GM23338 (cell line): ENCODE measurements around the gene KCNH4. TPM values are rescaled to one million over a fixed set of nuclear protein-coding genes. Genes with fewer than 3 reads are reported as not detected.

ENCODE experiments used
- ATAC-seq: fragments of 200-7000 bp; cut with Tn5 transposase; 3 replicates; pipeline ENCODE4 v1.9.1; 2020
- DNase-seq: peaks from one replicate; pipeline ENCODE4 v3.0.0-alpha.2; 2015; ENCODE audit warnings: low spot score
- H2AFZ ChIP-seq: fragments of 200-600 bp; sonication (generic); 2 replicates; pipeline ENCODE4 v1.8.0; 2016; ENCODE audit warnings: antibody characterized with exemption, mild to moderate bottlenecking, moderate library complexity
- H3F3A ChIP-seq: fragments of 200-600 bp; sonication (generic); replicated peaks from 2 replicates; pipeline ENCODE4 v1.8.0; 2017; ENCODE audit warnings: antibody characterized with exemption, mixed run types, low read depth
- H3K27ac ChIP-seq: fragments of 200-600 bp; sonication (generic); 2 replicates; pipeline ENCODE4 v1.6.1; 2016; ENCODE audit warnings: low read depth
- H3K27me3 ChIP-seq: fragments of 200-600 bp; sonication (generic); 2 replicates; pipeline ENCODE4 v1.8.0; 2016; ENCODE audit warnings: mild to moderate bottlenecking, mixed run types, moderate library complexity; ENCODE audit not compliant: insufficient read depth
- H3K36me3 ChIP-seq: fragments of 200-600 bp; sonication (generic); 2 replicates; pipeline ENCODE4 v1.8.0; 2016; ENCODE audit warnings: mild to moderate bottlenecking; ENCODE audit not compliant: insufficient read depth
- H3K4me1 ChIP-seq: fragments of 200-600 bp; sonication (generic); 2 replicates; pipeline ENCODE4 v1.8.0; 2016; ENCODE audit warnings: mild to moderate bottlenecking, moderate library complexity; ENCODE audit not compliant: insufficient read depth
- H3K4me2 ChIP-seq: fragments of 200-600 bp; sonication (generic); 2 replicates; pipeline ENCODE4 v1.7.1; 2017; ENCODE audit warnings: mixed run types
- H3K4me3 ChIP-seq: fragments of 200-600 bp; sonication (generic); 2 replicates; pipeline ENCODE4 v1.6.1; 2016; ENCODE audit warnings: mixed run types
- H3K79me2 ChIP-seq: fragments of 200-600 bp; sonication (generic); replicated peaks from 2 replicates; pipeline ENCODE4 v1.8.0; 2017; ENCODE audit warnings: mild to moderate bottlenecking; ENCODE audit not compliant: insufficient read depth
- H3K9me2 ChIP-seq: fragments of 200-600 bp; sonication (generic); 2 replicates; pipeline ENCODE4 v1.8.0; 2017; ENCODE audit not compliant: insufficient read depth
- H4K20me1 ChIP-seq: fragments of 200-600 bp; sonication (generic); replicated peaks from 2 replicates; pipeline ENCODE4 v1.8.0; 2017; ENCODE audit warnings: mild to moderate bottlenecking; ENCODE audit not compliant: insufficient read depth
- H3K27ac Mint-ChIP-seq: 2 replicates; pipeline ENCODE4 v1.8.0; 2020; ENCODE audit warnings: inconsistent platforms, mild to moderate bottlenecking, moderate library complexity, mixed read lengths
- H3K27me3 Mint-ChIP-seq: 3 replicates; pipeline ENCODE4 v1.8.0; 2022; ENCODE audit warnings: low read depth, mild to moderate bottlenecking, moderate library complexity, mixed read lengths, inconsistent platforms; ENCODE audit not compliant: insufficient read depth, poor library complexity
- H3K36me3 Mint-ChIP-seq: 3 replicates; pipeline ENCODE4 v1.8.0; 2021; ENCODE audit warnings: low read depth, mild to moderate bottlenecking, inconsistent platforms, moderate library complexity, mixed read lengths
- H3K4me1 Mint-ChIP-seq: 3 replicates; pipeline ENCODE4 v1.8.0; 2020; ENCODE audit warnings: mild to moderate bottlenecking, inconsistent platforms, mixed read lengths
- H3K4me3 Mint-ChIP-seq: 3 replicates; pipeline ENCODE4 v1.8.0; 2021; ENCODE audit warnings: moderate library complexity, mild to moderate bottlenecking, inconsistent platforms, mixed read lengths
- H3K9me3 Mint-ChIP-seq: 3 replicates; pipeline ENCODE4 v1.8.0; 2020; ENCODE audit warnings: moderate library complexity, mild to moderate bottlenecking, inconsistent platforms, mixed read lengths
- CTCF ChIP-seq, 2 experiments: fragments of 200-600 bp in 1 of 2; sonication (generic) in 1 of 2; conservative IDR thresholded peaks; 2 replicates each; pipeline versions ENCODE4 v1.5.1 to v1.6.1; 2016 to 2017; ENCODE audit warnings: antibody characterized with exemption in 2 of 2, low read depth in 2 of 2, mild to moderate bottlenecking in 2 of 2, moderate library complexity in 1 of 2
- ETS1 ChIP-seq: IDR thresholded peaks from 2 replicates; pipeline ENCODE4 v1.6.1; 2016; ENCODE audit warnings: antibody characterized with exemption
- EZH2 ChIP-seq: fragments of 200-600 bp; sonication (generic); IDR thresholded peaks from one replicate; pipeline ENCODE4 v1.8.0; 2017; ENCODE audit warnings: antibody characterized with exemption, mild to moderate bottlenecking, low read depth; ENCODE audit not compliant: unreplicated experiment
- NANOG ChIP-seq: IDR thresholded peaks from 2 replicates; pipeline ENCODE4 v1.6.1; 2016; ENCODE audit warnings: antibody characterized with exemption, borderline replicate concordance
- STAT1 ChIP-seq: IDR thresholded peaks from one replicate; pipeline ENCODE4 v1.6.1; 2016; ENCODE audit warnings: antibody characterized with exemption; ENCODE audit not compliant: unreplicated experiment
- ZNF114 ChIP-seq: fragments of 250-450 bp; sonication (Bioruptor Pico); IDR thresholded peaks from 2 replicates; pipeline ENCODE4 v1.5.0; 2020; ENCODE audit warnings: mild to moderate bottlenecking, moderate library complexity
- ZNF331 ChIP-seq: fragments of 250-450 bp; sonication (Bioruptor Pico); IDR thresholded peaks from 2 replicates; pipeline ENCODE4 v1.5.0; 2020; ENCODE audit warnings: low read depth, mild to moderate bottlenecking, moderate library complexity
- ZNF462 ChIP-seq: fragments of 250-450 bp; sonication (Bioruptor Pico); IDR thresholded peaks from 2 replicates; pipeline ENCODE4 v1.5.0; 2020; ENCODE audit warnings: mild to moderate bottlenecking, moderate library complexity
- polyA plus RNA-seq: library from polyadenylated mRNA; unstranded; fragments of >200 nt; fragmentation: Nextera tagmentation; extraction: Ambion mirVana; gene quantifications from 2 replicates; pipeline ENCODE4 v1.2.1, GENCODE V29; 2016
- total RNA-seq: library from RNA; depleted of rRNA; stranded (reverse); fragments of >200 nt; shearing (Covaris generic); gene quantifications from 2 replicates; pipeline ENCODE4 v1.2.3, GENCODE V29; 2014

The KCNH4 gene
- total and polyA plus RNA-seq, 2 experiments from 2014 or later = 0.08 to 0.49 TPM

GRCh38 chr17:42153919-42154742 is 26.8 kb downstream of the KCNH4 start:
- Mint-ChIP-seq H3K4me1 (peaks cover 26% of the 10 kb centered on the region), H3K9me3 (no peaks in the 10 kb centered on the region), H3K36me3 (peaks cover 2% of the 10 kb centered on the region; the same call in 1 of the 3 replicates), H3K27me3 (peaks cover 16% of the 10 kb centered on the region), H3K4me3 (peak overlapping the region; percentile 89), H3K27ac (peak overlapping the region; percentile 35)
- DNase-seq = peak; percentile 41
- Histone ChIP-seq H4K20me1 (peaks cover 26% of the 10 kb centered on the region), H3K27ac (0 out of 2 replicates have a peak overlapping the region, but pooled peaks have one; percentile 45), H3K27me3 (no peaks in the 10 kb centered on the region), H3F3A (peaks cover 12% of the 10 kb centered on the region; the same call in 1 of the 2 replicates), H3K79me2 (peaks cover 51% of the 10 kb centered on the region), H3K9me2 (no peaks in the 10 kb centered on the region), H3K4me2 (peak overlapping the region; percentile 97), H3K4me1 (peaks cover 17% of the 10 kb centered on the region), H3K36me3 (no peaks in the 10 kb centered on the region), H2AFZ (0 out of 2 replicates have a peak overlapping the region, but pooled peaks have one; percentile 86), H3K4me3 (peak overlapping the region; percentile 96)
- TF ChIP-seq EZH2 = no peak
- no peak for TF ChIP-seq ZNF114
- TF ChIP-seq ZNF331 (CRISPR knock-in tag) = no peak
- TF ChIP-seq NANOG = no peak
- no peak for TF ChIP-seq CTCF (conservative IDR thresholded peaks at IDR 0.05; ENCODE audit: low read depth in 2 of 2)
- TF ChIP-seq STAT1 = no peak
- no peak for TF ChIP-seq ETS1
- no peak for TF ChIP-seq ZNF462 (CRISPR knock-in tag)
- no peak for ATAC-seq
